GM19239 (cell line): ENCODE results near the gene OSTM1.
"Not testable (repeated sequence)": the region's sequence is repeated elsewhere in the genome, so short reads cannot be mapped to it uniquely, and the experiment has no call there.

Experiments used
- DNase-seq: peaks from one replicate; pipeline ENCODE4 v3.0.0; 2011; ENCODE audit warnings: low spot score; ENCODE audit not compliant: insufficient read length
- FAIRE-seq: peaks from 2 replicates; lab custom pipeline; 2011; peaks lifted over from hg19 to GRCh38; lab: Jason Lieb, UNC

Gene OSTM1

DNA sequence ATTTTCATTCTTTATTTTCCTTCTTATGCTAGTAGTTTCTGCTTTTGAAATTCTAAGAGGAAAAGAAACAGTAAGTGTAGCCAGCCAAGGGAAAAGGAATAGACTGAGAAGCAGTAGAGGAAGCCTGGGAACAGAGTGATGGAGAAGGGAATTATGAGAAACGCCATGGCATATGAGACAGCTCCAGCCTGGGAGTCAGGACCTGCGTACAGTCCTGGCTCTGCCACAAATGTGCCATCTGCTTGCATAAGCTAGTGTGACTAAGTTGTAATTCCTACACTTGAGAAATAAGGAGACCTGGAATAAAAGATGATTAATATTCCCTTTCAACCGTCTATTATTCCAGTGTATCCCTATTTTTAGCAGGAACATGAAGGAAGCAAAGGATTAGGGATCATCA lies 47.5 kb downstream of the OSTM1 start:
- DNase-seq (no peak), FAIRE-seq (no peak)

DNA sequence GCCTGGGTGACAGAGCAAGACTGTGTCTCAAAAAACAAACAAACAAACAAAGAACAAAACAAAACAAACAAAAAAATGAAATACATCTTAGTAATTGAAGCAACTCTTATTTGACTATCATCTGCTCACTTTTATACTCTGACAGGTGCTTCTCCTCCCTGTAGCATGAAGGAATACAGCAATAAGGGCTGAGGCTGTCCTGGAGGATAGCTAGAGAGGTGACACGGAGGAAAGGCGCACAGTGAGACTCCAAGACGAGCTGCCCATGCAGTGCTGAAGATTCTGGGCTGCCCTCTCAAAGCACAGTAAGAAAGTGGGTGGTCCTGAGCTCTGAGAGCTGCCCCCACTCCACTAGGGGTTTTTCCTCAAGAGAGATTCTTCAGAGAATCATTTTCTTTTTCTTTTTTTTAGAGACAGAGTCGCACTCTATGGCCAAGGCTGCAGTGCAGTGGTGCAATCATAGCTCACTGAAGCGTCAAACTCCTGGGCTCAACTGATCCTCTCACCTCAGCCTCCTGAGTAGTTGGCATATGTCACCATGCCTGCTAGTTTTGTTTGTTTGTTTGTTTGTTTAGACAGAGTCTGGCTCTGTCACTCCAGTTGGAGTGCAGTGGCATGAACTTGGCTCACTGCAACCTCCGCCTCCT lies 50.0 kb downstream of the OSTM1 start:
- FAIRE-seq (no peak), DNase-seq (no peak)

DNA sequence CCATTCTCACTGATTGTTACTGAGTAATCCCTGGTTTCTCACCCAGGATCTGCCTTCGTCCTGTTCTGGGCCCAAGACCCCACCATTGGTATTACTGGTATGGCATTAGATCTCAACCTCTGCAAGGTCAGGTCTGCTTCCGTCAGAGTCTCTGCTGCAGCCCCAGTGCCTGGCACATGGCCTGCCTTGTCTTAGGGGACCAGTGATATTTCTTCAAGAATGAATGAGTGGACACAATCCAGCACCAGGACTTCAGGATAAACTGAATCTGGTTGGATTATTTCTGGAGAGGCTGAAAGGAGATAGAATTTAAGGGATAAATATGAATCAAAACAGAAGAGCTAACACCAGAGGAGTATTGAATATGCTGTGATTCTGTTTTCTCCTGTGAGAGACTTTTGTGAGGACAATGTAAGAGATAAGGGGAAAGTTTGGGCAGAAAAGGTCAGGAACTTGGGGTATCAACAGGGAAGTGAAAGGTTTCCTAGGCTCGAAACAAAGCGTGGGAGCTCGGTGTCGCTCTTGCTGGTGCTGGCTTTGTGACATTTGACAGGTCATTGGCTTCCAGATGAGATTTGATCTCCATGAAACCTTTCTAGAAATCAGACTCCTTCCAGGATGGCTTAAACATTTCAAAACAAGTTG lies 53.9 kb downstream of the OSTM1 start:
- FAIRE-seq (no peak), DNase-seq (no peak)

DNA sequence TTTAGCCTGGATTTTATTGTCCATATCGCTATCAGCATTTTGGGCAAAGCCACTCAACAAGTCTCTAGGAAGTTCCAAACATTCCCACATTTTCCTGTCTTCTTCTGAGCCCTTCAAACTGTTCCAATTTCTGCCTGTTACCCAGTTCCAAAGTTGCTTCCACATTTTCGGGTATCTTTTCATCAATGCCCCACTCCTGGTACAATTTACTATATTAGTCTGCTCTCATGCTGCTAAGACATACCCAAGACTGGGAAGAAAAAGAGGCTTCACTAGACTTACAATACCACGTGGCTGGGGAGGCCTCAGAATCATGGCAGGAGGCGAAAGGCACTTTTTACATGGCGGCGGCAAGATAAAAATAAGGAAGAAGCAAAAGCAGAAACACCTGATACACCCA lies 58.3 kb downstream of the OSTM1 start:
- FAIRE-seq: not testable (repeated sequence)

DNA sequence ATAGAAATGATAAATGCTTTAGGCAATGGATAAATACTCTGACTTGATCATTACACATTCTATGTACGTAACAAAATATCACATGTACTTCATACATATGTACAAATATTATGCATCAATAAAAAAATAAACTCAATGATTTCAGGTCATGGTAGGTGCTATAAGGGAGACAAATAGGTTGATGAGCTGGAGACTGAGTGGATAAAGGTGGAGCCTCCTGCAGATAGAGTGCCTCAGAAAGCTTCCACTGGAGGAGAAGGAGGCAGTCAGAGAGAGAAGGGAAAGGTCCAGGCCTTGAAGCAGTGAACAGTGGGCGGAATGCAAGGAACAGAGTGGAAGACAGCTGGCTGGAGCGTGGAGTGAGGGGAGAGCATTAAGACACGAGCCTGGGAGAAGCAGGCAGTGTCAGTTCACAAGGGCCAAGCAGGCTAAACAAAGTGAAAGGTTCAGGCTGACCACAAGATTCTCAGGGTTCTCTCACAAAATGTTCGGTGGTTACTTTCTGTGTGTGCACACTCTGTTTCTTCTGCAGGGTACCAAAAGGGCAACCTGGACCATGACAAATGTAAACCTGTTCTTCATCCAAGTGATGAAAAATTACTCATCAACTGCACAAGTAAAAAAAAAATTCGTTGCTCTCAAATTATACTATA lies 60.6 kb downstream of the OSTM1 start:
- FAIRE-seq: no peak
- DNase-seq: no peak

More for the DNA sequence above, 58.3 kb downstream of the OSTM1 start:
- not testable (repeated sequence) for DNase-seq

DNA sequence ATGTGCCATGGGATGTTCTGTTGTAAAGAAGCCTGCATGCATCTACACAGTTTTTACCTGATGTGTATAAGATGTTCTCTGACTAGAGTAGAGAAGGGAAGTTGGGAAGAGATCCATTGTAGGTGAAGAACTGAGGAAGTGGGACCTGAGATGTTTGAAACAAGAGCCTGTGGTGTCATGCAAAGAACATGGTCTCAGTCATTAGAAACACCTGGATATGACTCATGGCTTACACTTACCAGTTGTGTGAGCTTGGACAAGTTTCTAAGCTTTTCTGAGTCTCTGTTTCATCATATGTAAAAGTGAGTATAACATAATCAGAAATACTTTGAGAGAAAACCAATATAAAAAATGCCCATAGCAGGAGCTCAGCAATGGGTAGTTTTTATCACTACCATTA lies 64.6 kb downstream of the OSTM1 start:
- DNase-seq (no peak), FAIRE-seq (no peak)

DNA sequence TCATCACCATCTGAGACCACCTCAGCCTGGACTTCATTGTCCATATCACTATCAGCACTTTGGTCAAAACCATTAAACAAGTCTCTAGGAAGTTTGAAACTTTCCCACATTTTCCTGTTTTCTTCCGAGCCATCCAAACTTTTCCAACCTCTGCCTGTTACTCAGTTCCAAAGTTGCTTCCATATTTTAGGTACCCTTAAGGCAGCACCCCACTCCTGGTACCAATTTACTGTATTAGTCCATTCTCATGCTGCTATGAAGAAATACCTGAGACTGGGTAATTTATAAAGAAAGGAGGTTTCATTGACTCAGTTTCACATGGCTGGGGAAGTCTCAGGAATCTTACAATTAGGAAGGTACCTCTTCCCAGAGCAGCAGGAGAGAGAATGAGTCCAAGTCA lies 65.3 kb downstream of the OSTM1 start:
- DNase-seq, FAIRE-seq: not testable (repeated sequence)

DNA sequence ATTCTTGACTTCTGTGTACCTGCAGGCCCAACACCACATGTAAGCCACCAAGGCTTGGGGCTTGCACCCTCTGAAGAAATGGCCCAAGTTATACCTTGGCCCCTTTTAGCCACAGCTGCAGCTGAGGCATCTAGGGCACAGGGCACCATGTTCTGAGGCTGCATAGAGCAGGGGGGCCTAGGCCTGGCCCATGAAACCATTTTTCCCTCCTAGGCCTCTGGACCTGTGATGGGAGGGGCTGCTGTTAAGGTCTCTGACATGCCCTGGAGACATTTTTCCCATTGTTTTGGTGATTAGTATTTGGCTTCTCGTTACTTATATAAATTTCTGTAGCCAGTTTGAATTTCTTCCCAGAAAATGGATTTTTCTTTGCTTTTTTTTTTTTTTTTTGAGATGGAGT lies 66.2 kb downstream of the OSTM1 start:
- DNase-seq (no peak), FAIRE-seq (no peak)

DNA sequence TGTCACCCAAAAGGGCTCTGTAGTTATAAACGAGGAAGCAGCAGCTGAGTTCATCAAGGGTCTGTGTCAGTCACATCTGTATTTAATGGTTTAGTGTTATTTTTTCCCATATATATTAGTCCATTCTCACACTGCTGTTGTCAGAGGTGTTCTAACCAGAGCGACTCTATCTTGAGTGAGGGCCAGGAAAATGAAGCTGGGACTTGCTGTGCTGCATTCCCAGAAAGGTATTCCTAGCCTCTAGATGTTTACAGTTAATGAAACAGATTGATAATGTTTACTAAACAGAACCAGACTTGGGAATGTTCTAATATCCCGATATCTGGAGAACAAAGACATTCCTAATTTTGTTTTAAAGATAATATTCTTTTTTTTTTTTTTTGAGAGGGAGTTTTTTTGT lies 68.6 kb downstream of the OSTM1 start:
- FAIRE-seq (no peak), DNase-seq (no peak)

DNA sequence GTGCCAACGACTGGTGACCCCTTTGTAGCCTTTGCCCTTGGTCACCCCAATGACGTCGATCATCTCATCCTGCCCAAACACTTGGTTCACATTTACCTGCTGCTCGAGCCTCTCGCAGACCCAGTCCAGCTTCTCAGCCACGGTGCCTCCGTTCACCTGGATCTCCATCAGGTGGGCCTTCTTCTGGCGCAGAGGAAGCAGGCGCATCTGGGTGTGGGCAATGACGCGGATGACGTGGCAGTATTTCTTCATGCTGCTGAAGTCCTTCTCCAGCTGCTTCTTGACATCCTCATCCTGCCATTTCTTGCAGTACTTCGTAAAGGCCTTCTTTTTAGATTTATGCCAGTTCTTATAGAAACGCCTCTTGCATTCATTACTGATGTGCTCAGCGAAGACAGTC lies 69.7 kb downstream of the OSTM1 start:
- DNase-seq (no peak), FAIRE-seq (no peak)

DNA sequence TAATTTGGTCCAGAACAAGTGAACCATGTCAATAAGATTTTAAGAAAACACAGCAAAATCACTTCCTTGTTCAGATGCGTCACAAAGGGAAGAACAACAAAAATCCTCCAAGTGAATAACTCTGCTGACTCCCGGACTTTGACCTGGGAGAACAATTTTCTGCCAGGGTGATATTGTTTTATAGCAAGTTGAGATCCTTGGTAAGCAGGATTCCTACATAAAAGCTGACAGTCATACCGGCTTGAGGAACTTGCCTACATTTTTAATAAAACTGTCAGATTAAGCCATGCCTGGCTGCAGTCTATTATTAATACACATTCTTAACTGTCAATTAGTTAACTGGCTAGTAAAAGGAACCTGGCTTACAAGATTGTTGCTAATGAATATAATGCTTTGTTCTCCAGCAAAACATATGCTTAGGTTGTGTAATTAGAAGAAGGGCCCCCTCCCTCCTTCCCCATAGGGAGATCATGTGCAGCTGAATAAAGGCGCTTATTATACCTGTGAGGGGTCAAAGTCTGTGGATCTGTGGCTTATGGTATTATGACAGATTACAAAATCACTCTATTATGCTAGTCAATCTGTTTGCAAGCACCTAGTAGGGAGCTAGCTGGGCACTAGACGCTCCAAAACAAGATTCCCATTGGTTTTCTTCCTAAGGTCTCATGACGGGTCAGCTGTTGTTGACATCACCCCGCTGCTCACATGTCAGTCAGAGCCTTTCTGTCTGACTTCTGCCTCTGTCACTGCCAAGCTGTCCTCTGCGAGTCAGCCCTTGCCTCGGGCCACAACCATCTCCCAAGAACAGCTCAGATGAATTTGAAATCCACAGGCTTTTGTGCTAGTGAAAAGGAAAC lies 71.9 kb downstream of the OSTM1 start:
- no peak for DNase-seq
- no peak for FAIRE-seq

DNA sequence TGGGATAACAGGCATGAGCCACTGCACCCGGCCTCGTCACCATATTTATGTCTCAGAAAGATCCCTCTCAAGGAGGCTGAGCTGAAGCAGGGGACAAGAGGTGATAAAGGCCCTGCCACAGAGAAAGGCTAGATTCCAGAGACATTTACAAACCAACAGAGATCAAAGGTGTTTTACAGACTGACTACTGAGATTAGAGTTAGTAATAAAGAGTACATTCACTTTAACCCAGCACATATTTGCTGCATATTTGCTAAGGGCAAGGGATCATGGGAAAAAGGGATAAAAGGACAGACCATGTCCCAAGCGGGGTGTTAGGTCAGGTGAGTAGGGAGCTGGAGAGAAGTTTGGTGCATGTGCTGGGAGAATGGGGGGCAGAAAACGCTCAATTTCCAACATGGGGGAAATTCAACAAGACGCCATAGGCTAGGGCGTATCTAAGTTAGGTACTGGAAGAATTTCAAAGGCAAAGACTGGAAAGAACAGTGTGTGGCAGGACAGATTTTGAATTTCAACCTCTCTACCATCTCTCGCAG lies 72.8 kb downstream of the OSTM1 start:
- FAIRE-seq (no peak), DNase-seq (no peak)

DNA sequence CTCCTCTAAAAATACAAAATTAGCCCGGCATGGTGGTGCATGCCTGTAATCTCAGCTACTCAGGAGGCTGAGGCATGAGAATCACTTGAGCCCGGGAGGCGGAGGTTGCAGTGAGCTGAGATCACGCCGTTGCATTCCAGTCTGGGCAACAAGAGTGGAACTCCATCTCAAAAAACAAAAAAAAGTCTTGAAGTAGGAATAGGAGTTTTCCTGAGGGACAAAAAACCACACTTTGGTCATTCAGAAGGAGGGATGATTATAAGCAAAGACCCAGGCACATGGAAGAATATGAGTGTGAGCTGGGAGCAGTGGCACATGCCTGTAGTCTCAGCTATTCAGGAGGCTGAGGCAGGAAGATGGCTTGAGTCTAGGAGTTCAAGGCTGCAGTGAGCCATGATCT lies 74.3 kb downstream of the OSTM1 start:
- not testable (repeated sequence) for FAIRE-seq, DNase-seq

DNA sequence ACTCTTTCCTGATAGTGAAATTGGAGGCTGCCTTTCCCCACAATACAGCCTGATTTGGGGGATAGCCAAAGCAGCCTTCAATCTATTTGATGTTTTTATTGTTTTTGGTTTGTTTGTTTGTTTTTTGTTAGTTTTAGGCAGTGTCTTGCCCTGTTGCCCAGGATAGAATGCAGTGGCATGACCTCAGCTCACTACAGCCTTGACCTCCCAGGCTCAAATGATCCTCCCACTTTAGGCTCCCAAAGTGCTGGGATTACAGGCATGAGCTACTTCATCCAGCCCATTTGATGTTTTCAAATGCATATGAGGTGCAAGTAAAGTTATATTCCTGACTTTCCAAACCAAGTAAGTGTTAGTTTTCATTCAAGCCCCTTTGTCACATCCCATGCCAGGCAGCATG lies 75.2 kb downstream of the OSTM1 start:
- no peak for FAIRE-seq
- no peak for DNase-seq

DNA sequence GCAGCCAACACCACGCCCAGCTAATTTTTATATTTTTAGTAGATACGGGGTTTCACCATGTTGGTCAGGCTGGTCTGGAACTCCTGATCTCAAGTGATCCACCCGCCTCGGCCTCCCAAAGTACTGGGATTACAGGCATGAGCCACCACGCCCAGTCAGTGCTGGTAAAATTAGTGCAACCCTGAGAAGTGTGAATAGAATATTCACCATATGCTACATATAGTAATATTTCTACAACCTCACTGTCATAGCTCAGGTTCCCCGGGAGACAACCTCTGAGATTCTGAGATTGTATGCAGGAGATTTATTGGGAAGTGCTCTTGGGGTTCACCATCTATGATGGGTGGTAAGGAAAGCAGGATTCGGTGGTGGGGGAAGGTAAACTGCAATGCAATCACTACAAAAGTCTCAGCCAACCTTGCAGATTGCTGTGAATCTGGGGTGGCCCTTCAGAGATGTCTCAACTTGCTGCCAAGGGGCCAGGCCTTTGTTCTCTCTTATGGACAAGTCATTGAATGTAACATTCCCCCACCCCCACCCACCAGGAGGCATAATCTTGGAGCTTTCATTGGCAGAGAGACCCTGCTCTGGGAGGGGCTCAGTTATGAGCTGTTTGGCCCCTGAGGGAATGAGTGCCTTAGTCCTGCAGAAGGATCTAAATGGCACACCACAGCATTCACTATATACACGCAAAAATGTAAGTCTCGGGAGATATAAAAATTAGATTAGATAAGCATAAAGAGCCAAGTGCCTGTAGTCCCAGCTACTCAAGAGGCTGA lies 82.6 kb downstream of the OSTM1 start:
- DNase-seq: no peak
- FAIRE-seq: no peak
